Central memory CD8-positive, alpha-beta T cell (primary cell): ENCODE measurements around the gene SPARC.
"Not testable (repeated sequence)": the region's sequence is repeated elsewhere in the genome, so short reads cannot be mapped to it uniquely, and the experiment has no call there.

Experiments used
- ATAC-seq: fragments of 150-1000 bp; cut with Tn5 transposase; replicated peaks from 2 replicates; pipeline ENCODE4 v1.10.0; 2022; ENCODE audit warnings: mild to moderate bottlenecking, moderate FRiP score, moderate number of reproducible peaks; ENCODE audit not compliant: poor library complexity, severe bottlenecking; ENCODE audit errors: extremely low read depth
- DNase-seq, 2 donors: peaks; one replicate each; pipeline ENCODE4 v3.0.0; 2021; ENCODE audit warnings: low spot score in 2 of 2
- H3K27ac Mint-ChIP-seq: one replicate; pipeline ENCODE4 v1.8.0; 2022; ENCODE audit warnings: low read depth, mild to moderate bottlenecking, moderate library complexity, mixed read lengths
- H3K27me3 Mint-ChIP-seq: one replicate; pipeline ENCODE4 v1.8.0; 2022; ENCODE audit warnings: mixed read lengths
- H3K36me3 Mint-ChIP-seq: one replicate; pipeline ENCODE4 v1.8.0; 2022; ENCODE audit warnings: mild to moderate bottlenecking, moderate library complexity, mixed read lengths; ENCODE audit not compliant: insufficient read depth
- H3K4me1 Mint-ChIP-seq: one replicate; pipeline ENCODE4 v1.8.0; 2022; ENCODE audit warnings: mixed read lengths
- H3K4me3 Mint-ChIP-seq: one replicate; pipeline ENCODE4 v1.8.0; 2022; ENCODE audit warnings: mild to moderate bottlenecking, moderate library complexity, mixed read lengths
- H3K9me3 Mint-ChIP-seq: one replicate; pipeline ENCODE4 v1.8.0; 2022; ENCODE audit warnings: mixed read lengths

Gene SPARC

DNA sequence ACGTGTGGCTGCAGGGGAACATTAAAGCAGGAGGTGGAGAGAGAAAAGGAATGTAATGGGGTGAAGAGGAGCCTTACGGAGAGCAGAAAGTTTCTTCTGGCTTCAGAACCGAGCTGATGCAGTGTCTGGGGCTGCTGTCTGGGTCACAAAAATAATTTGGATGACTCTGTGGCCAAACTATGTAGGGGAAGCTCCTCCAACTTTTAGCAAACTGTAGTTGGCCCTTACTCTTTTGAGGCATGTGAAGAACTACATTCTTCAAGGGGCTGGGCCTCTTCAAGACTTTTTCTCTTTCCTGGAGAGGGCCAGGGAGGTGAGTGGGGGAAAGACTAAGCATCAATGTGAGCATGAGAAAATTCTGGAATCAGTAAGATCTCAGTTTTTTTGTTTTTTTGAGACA lies 31.9 kb upstream of the SPARC start:
- ATAC-seq (no peak), DNase-seq (no peak)
- Mint-ChIP-seq H3K36me3 (no peaks in the 10 kb centered on the region), H3K9me3 (no peaks in the 10 kb centered on the region), H3K27ac (no peak overlapping the region), H3K27me3 (no peaks in the 10 kb centered on the region), H3K4me1 (no peaks in the 10 kb centered on the region), H3K4me3 (no peak overlapping the region)

- no peak for DNase-seq
- no peak overlapping the region for H3K27ac Mint-ChIP-seq
- peaks cover 2% of the 10 kb centered on the region for H3K27me3 Mint-ChIP-seq
- H3K4me1 Mint-ChIP-seq: no peaks in the 10 kb centered on the region
- H3K4me3 Mint-ChIP-seq: no peak overlapping the region
- no peaks in the 10 kb centered on the region for H3K36me3 Mint-ChIP-seq
- H3K9me3 Mint-ChIP-seq: no peaks in the 10 kb centered on the region
- no peak for ATAC-seq
These were observed 31.4 kb upstream of the SPARC start for GRCh38 chr5:151718153-151718552.

DNA sequence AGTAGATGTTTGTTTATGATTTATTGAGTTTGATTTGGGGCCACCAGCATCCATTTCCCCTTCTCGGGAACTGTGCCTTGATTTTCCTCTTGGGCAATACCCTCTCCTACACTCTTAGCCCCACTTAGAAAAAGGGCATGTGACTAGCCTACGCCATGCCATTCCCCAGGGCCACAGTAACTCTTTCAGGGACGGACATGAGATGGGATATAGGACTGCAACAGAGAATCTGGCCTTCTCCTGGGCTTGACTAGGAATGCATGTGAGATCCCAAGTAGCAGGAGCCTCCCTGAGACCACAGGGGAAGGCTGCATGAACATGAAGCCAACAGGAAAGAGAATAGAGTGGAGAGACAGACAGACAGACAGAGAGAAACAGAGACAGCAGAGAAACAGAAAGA lies 30.7 kb upstream of the SPARC start:
- DNase-seq (no peak), ATAC-seq (no peak)
- Mint-ChIP-seq H3K27ac (no peak overlapping the region), H3K4me3 (no peak overlapping the region), H3K9me3 (no peaks in the 10 kb centered on the region), H3K36me3 (no peaks in the 10 kb centered on the region), H3K27me3 (peaks cover 10% of the 10 kb centered on the region), H3K4me1 (no peaks in the 10 kb centered on the region)

DNA sequence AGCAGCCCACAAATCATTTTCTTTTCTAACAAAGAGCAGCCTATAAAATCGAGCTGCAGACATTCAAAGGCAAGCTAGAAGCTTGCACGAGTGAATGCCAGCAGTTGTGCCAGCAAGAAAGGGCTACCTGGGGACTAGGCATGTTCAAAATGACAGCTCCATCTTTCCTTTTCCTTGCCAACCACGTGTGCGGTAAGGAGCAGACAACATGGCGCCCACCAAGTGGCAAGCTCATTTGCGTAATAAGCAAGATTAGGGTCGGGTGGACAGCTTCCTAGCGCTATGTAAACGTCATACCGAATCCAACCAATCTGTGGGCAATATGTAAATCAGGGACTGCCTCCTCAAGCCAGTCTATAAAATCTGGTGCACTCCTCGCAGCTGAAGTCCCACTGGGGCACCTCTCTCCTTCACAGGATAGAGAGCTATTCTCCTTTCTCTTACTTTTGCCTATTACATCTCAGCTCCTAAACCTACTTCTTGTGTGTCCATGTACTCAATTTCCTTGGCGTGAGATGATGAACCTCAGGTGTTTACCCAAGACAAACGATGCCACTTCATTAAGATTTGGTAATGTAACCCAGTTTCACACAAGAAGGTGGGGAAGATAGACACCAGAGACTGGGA lies 22.5 kb upstream of the SPARC start:
- peaks cover 18% of the 10 kb centered on the region for H3K27me3 Mint-ChIP-seq
- H3K36me3 Mint-ChIP-seq: peaks cover 1% of the 10 kb centered on the region
- no peaks in the 10 kb centered on the region for H3K4me1 Mint-ChIP-seq
- H3K27ac Mint-ChIP-seq: no peak overlapping the region
- no peak overlapping the region for H3K4me3 Mint-ChIP-seq
- DNase-seq: no peak
- no peak for ATAC-seq
- H3K9me3 Mint-ChIP-seq: no peaks in the 10 kb centered on the region

DNA sequence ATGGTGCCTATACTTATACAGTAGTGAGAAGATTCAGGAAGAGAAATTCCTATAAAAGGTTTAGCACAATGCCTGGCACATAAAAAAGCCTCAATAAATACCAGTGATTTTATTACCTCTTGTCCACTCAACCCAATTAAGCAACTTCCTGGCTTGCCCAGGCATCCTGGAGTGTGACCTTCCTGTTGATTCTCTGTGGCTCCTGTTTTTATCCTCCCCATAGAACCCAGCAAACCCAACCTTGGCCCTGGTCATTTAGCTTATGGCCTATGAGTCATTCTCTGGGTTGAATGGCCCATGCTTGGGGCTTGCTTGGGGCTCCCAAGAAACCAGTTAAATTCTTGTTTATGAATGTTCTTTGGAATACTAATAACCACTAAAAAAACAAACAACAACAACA lies 21.4 kb upstream of the SPARC start:
- ATAC-seq (no peak), DNase-seq (no peak)
- Mint-ChIP-seq H3K27ac (no peak overlapping the region), H3K9me3 (no peaks in the 10 kb centered on the region), H3K4me3 (no peak overlapping the region), H3K4me1 (no peaks in the 10 kb centered on the region), H3K27me3 (peaks cover 15% of the 10 kb centered on the region), H3K36me3 (peaks cover 1% of the 10 kb centered on the region)

GRCh38 chr5:151707567-151707966 lies 20.9 kb upstream of the SPARC start:
- Mint-ChIP-seq H3K27ac (no peak overlapping the region), H3K27me3 (peaks cover 10% of the 10 kb centered on the region), H3K4me3 (no peak overlapping the region), H3K4me1 (no peaks in the 10 kb centered on the region), H3K9me3 (no peaks in the 10 kb centered on the region), H3K36me3 (peaks cover 1% of the 10 kb centered on the region)
- ATAC-seq (no peak), DNase-seq (no peak)

DNA sequence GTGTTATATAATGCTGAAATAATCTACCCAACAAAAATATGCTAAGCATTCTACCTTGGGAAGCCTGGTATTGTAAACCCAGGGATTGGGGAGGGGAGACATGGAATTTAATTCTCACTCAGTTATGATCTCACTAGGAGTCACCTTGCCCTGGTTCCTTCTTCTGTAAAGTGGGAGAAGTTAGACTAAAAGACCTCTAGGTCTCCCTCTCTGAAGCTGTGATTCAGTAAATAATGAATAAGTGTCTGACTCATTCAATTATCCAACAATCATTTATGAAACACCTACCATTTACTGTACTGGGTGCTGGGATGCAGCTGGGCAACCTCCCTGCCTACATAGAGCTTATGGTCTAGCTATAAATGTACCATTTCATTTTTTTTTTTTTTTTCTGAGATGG lies 20.2 kb upstream of the SPARC start:
- Mint-ChIP-seq H3K27me3 (peaks cover 3% of the 10 kb centered on the region), H3K4me3 (no peak overlapping the region), H3K36me3 (peaks cover 1% of the 10 kb centered on the region), H3K9me3 (no peaks in the 10 kb centered on the region), H3K27ac (no peak overlapping the region), H3K4me1 (no peaks in the 10 kb centered on the region)
- DNase-seq: no peak
- no peak for ATAC-seq

- ATAC-seq (no peak), DNase-seq (no peak)
- H3K27ac Mint-ChIP-seq: no peak overlapping the region
- no peaks in the 10 kb centered on the region for H3K4me1 Mint-ChIP-seq
- H3K36me3 Mint-ChIP-seq: peaks cover under 1% of the 10 kb centered on the region
- H3K27me3 Mint-ChIP-seq: peaks cover 10% of the 10 kb centered on the region
- H3K9me3 Mint-ChIP-seq: no peaks in the 10 kb centered on the region
- no peak overlapping the region for H3K4me3 Mint-ChIP-seq
These were observed 17.1 kb upstream of the SPARC start for GRCh38 chr5:151703780-151704179.

DNA sequence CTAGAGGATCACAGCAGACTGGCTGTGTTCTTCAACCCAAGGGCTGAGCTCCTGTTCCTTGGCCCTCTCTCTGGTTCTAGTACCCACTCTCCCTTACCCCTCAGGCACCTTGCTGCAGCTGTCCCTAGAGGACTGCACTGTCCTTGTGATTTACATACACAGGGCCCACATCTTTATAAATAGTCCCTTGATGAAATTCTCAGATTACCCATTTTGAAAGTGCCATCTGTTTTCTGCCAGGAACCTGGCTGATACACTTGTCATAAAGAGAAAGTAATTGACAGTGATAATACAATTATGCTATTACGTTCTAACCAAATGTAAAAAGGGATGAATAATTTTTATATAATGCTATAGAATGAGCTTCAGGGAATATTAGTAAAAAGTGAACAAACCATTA lies 16.5 kb upstream of the SPARC start:
- ATAC-seq (no peak), DNase-seq (no peak)
- Mint-ChIP-seq H3K4me3 (no peak overlapping the region), H3K27me3 (peaks cover 10% of the 10 kb centered on the region), H3K9me3 (no peaks in the 10 kb centered on the region), H3K27ac (no peak overlapping the region), H3K4me1 (no peaks in the 10 kb centered on the region), H3K36me3 (no peaks in the 10 kb centered on the region)

GRCh38 chr5:151700820-151701219 lies 14.1 kb upstream of the SPARC start:
- no peaks in the 10 kb centered on the region for H3K9me3 Mint-ChIP-seq
- H3K36me3 Mint-ChIP-seq: no peaks in the 10 kb centered on the region
- no peak for DNase-seq
- no peak overlapping the region for H3K4me3 Mint-ChIP-seq
- peaks cover 21% of the 10 kb centered on the region for H3K27me3 Mint-ChIP-seq
- no peak overlapping the region for H3K27ac Mint-ChIP-seq
- no peak for ATAC-seq
- H3K4me1 Mint-ChIP-seq: no peaks in the 10 kb centered on the region

GRCh38 chr5:151700296-151700695 lies 13.6 kb upstream of the SPARC start:
- H3K36me3 Mint-ChIP-seq: no peaks in the 10 kb centered on the region

DNA sequence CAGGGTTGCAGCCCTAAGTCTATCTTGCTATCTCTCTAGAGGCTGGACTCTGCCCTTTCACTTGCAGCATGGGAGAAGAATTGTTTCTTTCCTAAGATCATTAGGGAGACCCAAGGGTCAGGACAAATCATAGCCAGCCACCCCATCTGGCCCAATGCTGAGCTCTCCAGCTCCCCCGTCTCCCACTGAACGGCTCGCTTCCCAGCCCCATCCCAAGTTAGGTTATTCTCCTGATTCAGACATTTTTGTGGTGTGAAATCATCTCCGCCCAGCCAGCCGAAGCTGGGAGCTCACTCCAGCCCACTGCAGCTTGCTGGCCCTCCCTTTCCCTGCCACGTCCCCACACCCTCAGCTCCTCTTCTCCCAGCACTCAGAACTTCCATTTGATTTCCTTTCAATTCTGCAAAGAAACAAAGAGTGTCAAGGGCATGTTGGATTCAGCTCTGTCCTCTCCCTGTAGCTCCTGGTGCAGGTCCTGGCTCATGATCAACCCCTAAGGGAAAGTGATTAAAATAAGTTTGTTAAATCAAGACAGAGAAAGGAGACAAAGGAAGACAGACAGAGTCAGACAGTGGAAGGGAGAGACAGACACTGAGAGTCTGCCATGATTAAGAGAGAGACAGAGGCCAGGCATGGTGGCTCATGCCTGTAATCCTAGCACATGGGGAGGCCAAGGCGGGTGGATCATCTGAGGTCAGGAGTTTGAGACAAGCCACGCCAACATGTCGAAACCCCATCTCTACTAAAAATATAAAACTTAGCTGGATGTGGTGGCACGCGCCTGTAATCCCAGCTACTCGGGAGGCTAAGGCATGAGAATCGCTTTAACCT lies 12.6 kb upstream of the SPARC start:
- Mint-ChIP-seq H3K36me3 (no peaks in the 10 kb centered on the region), H3K27ac (no peak overlapping the region), H3K9me3 (no peaks in the 10 kb centered on the region), H3K27me3 (peaks cover 21% of the 10 kb centered on the region), H3K4me1 (no peaks in the 10 kb centered on the region), H3K4me3 (no peak overlapping the region)
- ATAC-seq: no peak
- no peak for DNase-seq

More at GRCh38 chr5:151700296-151700695, 13.6 kb upstream of the SPARC start:
- no peak for ATAC-seq
- Mint-ChIP-seq H3K4me1 (no peaks in the 10 kb centered on the region), H3K4me3 (no peak overlapping the region), H3K27ac (no peak overlapping the region), H3K27me3 (peaks cover 21% of the 10 kb centered on the region), H3K9me3 (no peaks in the 10 kb centered on the region)
- DNase-seq: no peak

- H3K36me3 Mint-ChIP-seq, H3K27ac Mint-ChIP-seq, ATAC-seq, H3K9me3 Mint-ChIP-seq, DNase-seq, H3K4me3 Mint-ChIP-seq, H3K4me1 Mint-ChIP-seq: not testable (repeated sequence)
- peaks cover 21% of the 10 kb centered on the region for H3K27me3 Mint-ChIP-seq
These were observed 11.4 kb upstream of the SPARC start for GRCh38 chr5:151698081-151698480.
